Peyer's patch (tissue), 4 donors: ENCODE data around the gene SAMD5.

Source experiments
- POLR2A ChIP-seq, 2 donors: fragments of 450-650 bp; IDR thresholded peaks; one replicate each; pipeline ENCODE4 v1.5.1; 2017; ENCODE audit warnings: antibody characterized with exemption in 2 of 2, mild to moderate bottlenecking in 2 of 2, moderate library complexity in 2 of 2
- TF ChIP-seq, protein P1 (sequence below), 6 experiments: fragments of 450-650 bp in 4 of 6; fragments of 200-600 bp in 2 of 6; sonication (generic) in 1 of 6; IDR thresholded peaks; one replicate each; pipeline ENCODE4 v1.5.1; 2017 to 2019; ENCODE audit warnings: antibody characterized with exemption in 6 of 6, mild to moderate bottlenecking in 3 of 6, moderate library complexity in 1 of 6

GRCh38 chr6:147561726-147562125, 53.2 kb downstream of the SAMD5 start:
- TF ChIP-seq, protein P1, sequence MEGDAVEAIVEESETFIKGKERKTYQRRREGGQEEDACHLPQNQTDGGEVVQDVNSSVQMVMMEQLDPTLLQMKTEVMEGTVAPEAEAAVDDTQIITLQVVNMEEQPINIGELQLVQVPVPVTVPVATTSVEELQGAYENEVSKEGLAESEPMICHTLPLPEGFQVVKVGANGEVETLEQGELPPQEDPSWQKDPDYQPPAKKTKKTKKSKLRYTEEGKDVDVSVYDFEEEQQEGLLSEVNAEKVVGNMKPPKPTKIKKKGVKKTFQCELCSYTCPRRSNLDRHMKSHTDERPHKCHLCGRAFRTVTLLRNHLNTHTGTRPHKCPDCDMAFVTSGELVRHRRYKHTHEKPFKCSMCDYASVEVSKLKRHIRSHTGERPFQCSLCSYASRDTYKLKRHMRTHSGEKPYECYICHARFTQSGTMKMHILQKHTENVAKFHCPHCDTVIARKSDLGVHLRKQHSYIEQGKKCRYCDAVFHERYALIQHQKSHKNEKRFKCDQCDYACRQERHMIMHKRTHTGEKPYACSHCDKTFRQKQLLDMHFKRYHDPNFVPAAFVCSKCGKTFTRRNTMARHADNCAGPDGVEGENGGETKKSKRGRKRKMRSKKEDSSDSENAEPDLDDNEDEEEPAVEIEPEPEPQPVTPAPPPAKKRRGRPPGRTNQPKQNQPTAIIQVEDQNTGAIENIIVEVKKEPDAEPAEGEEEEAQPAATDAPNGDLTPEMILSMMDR (IDR thresholded peaks at IDR 0.05), result no peak
- TF ChIP-seq POLR2A (IDR thresholded peaks at IDR 0.05), result no peak
